ENCODE measurements around the gene CDKAL1.
A peak's percentile ranks its signal among the peaks of the same experiment; 100 is the strongest.
"Not testable (repeated sequence)": the region's sequence is repeated elsewhere in the genome, so short reads cannot be mapped to it uniquely, and the experiment has no call there.

CDKAL1 gene

GRCh38 chr6:21045135-21045700 lies 511.0 kb downstream of the CDKAL1 start:
- DNase-seq, result no peak

GRCh38 chr6:21046276-21046675 lies 512.0 kb downstream of the CDKAL1 start:
- DNase-seq, result peak in 1 of 3 experiments; percentile 8

GRCh38 chr6:21048047-21048446 lies 513.8 kb downstream of the CDKAL1 start:
- no peak for DNase-seq

- DNase-seq, result no peak
Observed at GRCh38 chr6:21049148-21049547, 514.9 kb downstream of the CDKAL1 start.

GRCh38 chr6:21049572-21049971 lies 515.3 kb downstream of the CDKAL1 start:
- no peak for DNase-seq

- DNase-seq, result no peak
Observed at GRCh38 chr6:21050935-21051334, 516.7 kb downstream of the CDKAL1 start.

- DNase-seq, result no peak
Observed at GRCh38 chr6:21051777-21052176, 517.5 kb downstream of the CDKAL1 start.

GRCh38 chr6:21053612-21054011 lies 519.4 kb downstream of the CDKAL1 start:
- DNase-seq, result no peak

GRCh38 chr6:21055480-21055879 lies 521.2 kb downstream of the CDKAL1 start:
- not testable (repeated sequence) for DNase-seq

GRCh38 chr6:21061892-21062291 lies 527.6 kb downstream of the CDKAL1 start:
- DNase-seq, result no peak

GRCh38 chr6:21064756-21065340 lies 530.6 kb downstream of the CDKAL1 start:
- DNase-seq, result no peak

- DNase-seq, result no peak
Observed at GRCh38 chr6:21067521-21067920, 533.3 kb downstream of the CDKAL1 start.

- no peak for DNase-seq
Observed at GRCh38 chr6:21070620-21071019, 536.4 kb downstream of the CDKAL1 start.

- DNase-seq, result no peak
Observed at GRCh38 chr6:21071780-21072468, 537.7 kb downstream of the CDKAL1 start.

GRCh38 chr6:21073318-21073839 lies 539.1 kb downstream of the CDKAL1 start:
- no peak for DNase-seq

- DNase-seq, result no peak
Observed at GRCh38 chr6:21074484-21074883, 540.2 kb downstream of the CDKAL1 start.

GRCh38 chr6:21075986-21076385 lies 541.7 kb downstream of the CDKAL1 start:
- DNase-seq, result no peak

- no peak for DNase-seq
Observed at GRCh38 chr6:21078497-21078896, 544.2 kb downstream of the CDKAL1 start.

- DNase-seq, result no peak
Observed at GRCh38 chr6:21079468-21080048, 545.3 kb downstream of the CDKAL1 start.

GRCh38 chr6:21080221-21080620 lies 546.0 kb downstream of the CDKAL1 start:
- DNase-seq, result no peak

GRCh38 chr6:21082091-21082490 lies 547.8 kb downstream of the CDKAL1 start:
- DNase-seq, result no peak

GRCh38 chr6:21083708-21084107 lies 549.5 kb downstream of the CDKAL1 start:
- no peak for DNase-seq

- DNase-seq, result no peak
Observed at GRCh38 chr6:21084656-21085055, 550.4 kb downstream of the CDKAL1 start.

- no peak for DNase-seq
Observed at GRCh38 chr6:21085211-21085610, 551.0 kb downstream of the CDKAL1 start.

Data from NCI-H1417 (cell line).